Testis (tissue), 3 donors: ENCODE data around the gene FRMD5. TPM values are rescaled to one million over a fixed set of nuclear protein-coding genes. Genes with fewer than 3 reads are reported as not detected.
"Not testable (repeated sequence)": the region's sequence is repeated elsewhere in the genome, so short reads cannot be mapped to it uniquely, and the experiment has no call there.

Experiments
- DNase-seq: peaks from one replicate; pipeline ENCODE4 v3.0.0-alpha.2; 2019
- H3K27ac ChIP-seq, 2 donors: fragments of 200-600 bp; sonication (generic); one replicate each; pipeline ENCODE4 v1.5.1; 2019
- H3K27me3 ChIP-seq: fragments of 200-600 bp; sonication (generic); one replicate; pipeline ENCODE4 v1.5.1; 2019
- H3K36me3 ChIP-seq: fragments of 200-600 bp; sonication (generic); one replicate; pipeline ENCODE4 v1.5.1; 2017; ENCODE audit warnings: low read depth; ENCODE audit errors: missing control alignments
- H3K4me1 ChIP-seq: fragments of 200-600 bp; sonication (generic); one replicate; pipeline ENCODE4 v1.5.1; 2019
- H3K4me3 ChIP-seq, 2 donors: fragments of 200-600 bp; sonication (generic); one replicate each; pipeline ENCODE4 v1.5.1; 2017 to 2019
- H3K9me3 ChIP-seq: fragments of 200-600 bp; sonication (generic); one replicate; pipeline ENCODE4 v1.5.1; 2017
- CTCF ChIP-seq, 3 experiments: fragments of 450-650 bp in 2 of 3; fragments of 200-600 bp in 1 of 3; sonication (generic) in 1 of 3; IDR thresholded peaks; one replicate each; pipeline ENCODE4 v1.5.1; 2016 to 2019; ENCODE audit warnings: antibody characterized with exemption in 3 of 3, mild to moderate bottlenecking in 2 of 3, moderate library complexity in 1 of 3
- POLR2A ChIP-seq: fragments of 450-650 bp; IDR thresholded peaks from one replicate; pipeline ENCODE4 v1.6.1; 2017; ENCODE audit warnings: antibody characterized with exemption, mild to moderate bottlenecking, moderate library complexity
- WGBS, 2 donors: methylation state at CpG; one replicate each; pipeline ENCODE4 v1.1.5; 2018; 5-methylcytosine and 5-hydroxymethylcytosine counted together
- intact Hi-C: fragments of 100-400 bp; cut with DNase I; formaldehyde crosslinking; loops from one replicate; pipeline ENCODE4 v1.15.1; 2023; ENCODE audit warnings: low total_unique reads
- polyA plus RNA-seq: library from polyadenylated mRNA; stranded (reverse); fragments of 350-450 nt; fragmentation: Illumina TruSeq; extraction: RNeasy Lipid Tissue Mini Kit (QIAGEN cat#74804); gene quantifications from one replicate; pipeline ENCODE4 v1.2.3, GENCODE V29; 2014; ENCODE audit warnings: low read depth, low replicate concordance; ENCODE audit not compliant: insufficient read depth
- total RNA-seq, 2 donors: library from RNA; depleted of rRNA; stranded (reverse); fragments of >200 nt; gene quantifications; one replicate each; pipeline ENCODE4 v1.2.3, GENCODE V29; 2016

The FRMD5 gene
- total and polyA plus RNA-seq, 3 donors from 2014 or later: 10.5 to 12.3 (median 10.6) TPM

- Histone ChIP-seq H3K27me3 (no peaks in the 10 kb centered on the region), H3K36me3 (no peaks in the 10 kb centered on the region), H3K27ac (no peak overlapping the region), H3K4me1 (no peaks in the 10 kb centered on the region), H3K9me3 (no peaks in the 10 kb centered on the region), H3K4me3 (no peak overlapping the region)
- no peak for DNase-seq
- TF ChIP-seq POLR2A: no peak
- TF ChIP-seq CTCF (IDR thresholded peaks at IDR 0.05): no peak
- intact Hi-C loops: loop anchor here (10.0 kb wide), 1 partner anchor 323 kb away; no protein-coding TSS in a partner anchor
Observed at GRCh38 chr15:44227584-44227983, 32.5 kb upstream of the FRMD5 start.

GRCh38 chr15:44227001-44227400, 31.9 kb upstream of the FRMD5 start:
- not testable (repeated sequence) for H3K27me3 ChIP-seq, H3K36me3 ChIP-seq, DNase-seq, H3K4me1 ChIP-seq, H3K4me3 ChIP-seq, H3K27ac ChIP-seq, H3K9me3 ChIP-seq
- intact Hi-C loops: loop anchor here (10.0 kb wide), 1 partner anchor 322 kb away; no protein-coding TSS in a partner anchor
- 95% methylated on average over 4 of the region's 4 CpGs for WGBS, 2 donors

GRCh38 chr15:44222478-44222877, 27.4 kb upstream of the FRMD5 start:
- Histone ChIP-seq H3K27me3 (no peaks in the 10 kb centered on the region), H3K4me3 (no peak overlapping the region), H3K4me1 (no peaks in the 10 kb centered on the region), H3K9me3 (no peaks in the 10 kb centered on the region), H3K36me3 (no peaks in the 10 kb centered on the region), H3K27ac (no peak overlapping the region)
- intact Hi-C loops: loop anchor here (10.0 kb wide), 1 partner anchor 318 kb away; no protein-coding TSS in a partner anchor
- TF ChIP-seq CTCF (IDR thresholded peaks at IDR 0.05) (no peak), POLR2A (no peak)
- 48 to 61% methylated on average over 1 of the region's 1 CpG for WGBS, 2 donors
- no peak for DNase-seq

GRCh38 chr15:44219073-44219472, 24.0 kb upstream of the FRMD5 start:
- Histone ChIP-seq H3K27me3 (no peaks in the 10 kb centered on the region), H3K36me3 (no peaks in the 10 kb centered on the region), H3K4me3 (no peak overlapping the region), H3K9me3 (no peaks in the 10 kb centered on the region), H3K27ac (no peak overlapping the region), H3K4me1 (no peaks in the 10 kb centered on the region)
- WGBS, 2 donors: 70 to 74% methylated on average over 3 of the region's 3 CpGs
- DNase-seq: no peak
- TF ChIP-seq POLR2A (no peak), CTCF (IDR thresholded peaks at IDR 0.05) (no peak)
- intact Hi-C loops: no loop called here

GRCh38 chr15:44216958-44217357, 21.9 kb upstream of the FRMD5 start:
- TF ChIP-seq POLR2A (no peak), CTCF (IDR thresholded peaks at IDR 0.05) (no peak)
- no peaks in the 10 kb centered on the region for H3K9me3 ChIP-seq
- DNase-seq: no peak
- H3K4me1 ChIP-seq: no peaks in the 10 kb centered on the region
- H3K36me3 ChIP-seq: no peaks in the 10 kb centered on the region
- no peak overlapping the region for H3K27ac ChIP-seq
- H3K4me3 ChIP-seq: no peak overlapping the region
- 56 to 59% methylated on average over 1 of the region's 1 CpG for WGBS, 2 donors
- no peaks in the 10 kb centered on the region for H3K27me3 ChIP-seq
- intact Hi-C loops: no loop called here
